ENCODE results near the gene GALE. TPM values are rescaled to one million over a fixed set of nuclear protein-coding genes. Genes with fewer than 3 reads are reported as not detected.

GALE gene
- total RNA-seq, 1 donor from 2014 or later = 24.9 TPM

DNA sequence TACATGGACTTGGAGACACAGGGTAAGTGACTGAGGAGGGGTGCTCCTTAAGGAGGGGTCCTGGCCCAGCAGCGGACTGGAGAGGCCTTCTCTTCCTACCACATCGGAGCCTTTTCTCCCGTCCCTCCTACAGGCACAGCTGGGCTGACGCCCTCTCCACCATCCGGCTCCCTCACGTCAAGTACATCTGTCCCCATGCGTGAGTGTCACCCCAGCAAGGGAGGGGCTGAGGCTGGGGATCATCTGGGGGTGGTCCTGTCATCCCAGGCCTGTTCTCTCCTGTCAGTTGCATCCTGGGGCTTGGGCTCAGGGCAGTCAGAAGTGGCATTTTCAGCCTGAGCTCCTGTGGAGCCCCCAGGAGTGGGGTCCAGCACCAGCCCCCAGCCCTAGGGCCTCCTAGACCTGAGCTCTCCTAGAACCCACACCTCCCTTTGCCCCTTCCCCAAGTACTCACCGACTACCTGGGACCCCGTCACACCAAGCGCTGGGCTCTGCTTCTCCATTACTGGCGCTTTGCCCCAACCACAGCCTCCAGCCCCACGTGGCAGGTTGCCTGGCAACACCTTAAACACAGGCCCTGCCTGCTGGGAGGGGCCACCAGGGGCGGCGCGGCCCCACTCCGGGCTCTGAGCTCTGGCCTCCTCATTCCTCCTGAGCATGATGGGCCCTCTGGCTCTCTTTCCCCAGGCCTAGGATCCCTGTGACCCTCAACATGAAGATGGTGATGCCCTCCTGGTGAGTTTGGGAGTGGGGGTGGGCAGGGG, 7.4 kb downstream of the GALE start:
- H3K36me3 Mint-ChIP-seq (ENCODE audit: low read depth) = peaks cover 2% of the 10 kb centered on the region
- H3K4me1 Mint-ChIP-seq (ENCODE audit: low read depth) = peaks cover 37% of the 10 kb centered on the region
- DNase-seq (ENCODE audit: low spot score) = no peak
- TF ChIP-seq, protein P1, sequence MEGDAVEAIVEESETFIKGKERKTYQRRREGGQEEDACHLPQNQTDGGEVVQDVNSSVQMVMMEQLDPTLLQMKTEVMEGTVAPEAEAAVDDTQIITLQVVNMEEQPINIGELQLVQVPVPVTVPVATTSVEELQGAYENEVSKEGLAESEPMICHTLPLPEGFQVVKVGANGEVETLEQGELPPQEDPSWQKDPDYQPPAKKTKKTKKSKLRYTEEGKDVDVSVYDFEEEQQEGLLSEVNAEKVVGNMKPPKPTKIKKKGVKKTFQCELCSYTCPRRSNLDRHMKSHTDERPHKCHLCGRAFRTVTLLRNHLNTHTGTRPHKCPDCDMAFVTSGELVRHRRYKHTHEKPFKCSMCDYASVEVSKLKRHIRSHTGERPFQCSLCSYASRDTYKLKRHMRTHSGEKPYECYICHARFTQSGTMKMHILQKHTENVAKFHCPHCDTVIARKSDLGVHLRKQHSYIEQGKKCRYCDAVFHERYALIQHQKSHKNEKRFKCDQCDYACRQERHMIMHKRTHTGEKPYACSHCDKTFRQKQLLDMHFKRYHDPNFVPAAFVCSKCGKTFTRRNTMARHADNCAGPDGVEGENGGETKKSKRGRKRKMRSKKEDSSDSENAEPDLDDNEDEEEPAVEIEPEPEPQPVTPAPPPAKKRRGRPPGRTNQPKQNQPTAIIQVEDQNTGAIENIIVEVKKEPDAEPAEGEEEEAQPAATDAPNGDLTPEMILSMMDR (IDR thresholded peaks at IDR 0.05) = no peak
- H3K27me3 Mint-ChIP-seq (ENCODE audit: low read depth) = no peaks in the 10 kb centered on the region
- no peaks in the 10 kb centered on the region for H3K9me3 Mint-ChIP-seq (ENCODE audit: low read depth)
- peak overlapping the region; percentile 17 for H3K27ac Mint-ChIP-seq (ENCODE audit: unreplicated experiment)
- no peak overlapping the region for H3K4me3 Mint-ChIP-seq (ENCODE audit: unreplicated experiment)

DNA sequence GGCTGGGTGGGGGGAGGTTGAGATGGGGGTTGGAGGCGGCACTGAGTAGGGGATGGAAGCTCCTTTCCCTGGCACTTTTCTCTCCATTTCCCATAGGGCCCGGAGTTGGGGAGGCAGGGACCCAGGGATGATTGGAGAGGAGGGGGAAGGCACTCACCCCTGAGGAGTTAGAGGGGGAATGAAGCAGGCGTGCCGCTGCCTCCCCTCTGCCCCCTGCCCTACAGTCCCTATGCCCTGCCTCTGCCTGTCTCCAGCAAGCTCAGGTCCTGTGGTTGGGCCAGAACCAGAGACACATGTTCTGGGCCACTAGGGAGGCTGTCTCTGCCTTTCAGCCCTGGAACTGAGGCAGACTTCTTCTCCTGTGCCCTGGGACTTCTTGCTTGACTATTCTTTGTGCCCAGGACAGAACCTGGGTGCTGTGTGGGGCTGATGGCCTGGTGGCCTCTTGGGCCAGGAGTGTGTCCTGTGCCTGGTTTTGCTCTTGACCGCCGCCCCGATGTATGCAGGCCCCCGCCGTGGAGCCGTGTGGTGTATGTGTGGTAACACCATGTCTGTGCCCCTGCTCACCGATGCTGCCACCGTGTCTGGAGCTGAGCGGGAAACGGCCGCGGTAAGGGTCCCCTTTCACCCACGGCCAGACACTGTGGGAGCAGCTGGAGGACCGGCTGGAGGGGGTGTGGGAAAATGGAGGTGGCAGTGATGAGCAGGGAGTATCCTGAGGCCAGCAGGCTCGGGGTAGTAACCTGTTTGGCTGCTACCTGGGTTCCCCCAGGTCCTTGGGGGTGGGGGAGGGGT, 8.2 kb downstream of the GALE start:
- Mint-ChIP-seq H3K36me3 (ENCODE audit: low read depth) (peaks cover 7% of the 10 kb centered on the region), H3K27me3 (ENCODE audit: low read depth) (no peaks in the 10 kb centered on the region), H3K4me1 (ENCODE audit: low read depth) (peaks cover 37% of the 10 kb centered on the region), H3K9me3 (ENCODE audit: low read depth) (no peaks in the 10 kb centered on the region), H3K27ac (ENCODE audit: unreplicated experiment) (peak overlapping the region; percentile 97), H3K4me3 (ENCODE audit: unreplicated experiment) (peak overlapping the region; percentile 99)
- TF ChIP-seq, protein P1 (IDR thresholded peaks at IDR 0.05) = no peak
- no peak for DNase-seq (ENCODE audit: low spot score)

DNA sequence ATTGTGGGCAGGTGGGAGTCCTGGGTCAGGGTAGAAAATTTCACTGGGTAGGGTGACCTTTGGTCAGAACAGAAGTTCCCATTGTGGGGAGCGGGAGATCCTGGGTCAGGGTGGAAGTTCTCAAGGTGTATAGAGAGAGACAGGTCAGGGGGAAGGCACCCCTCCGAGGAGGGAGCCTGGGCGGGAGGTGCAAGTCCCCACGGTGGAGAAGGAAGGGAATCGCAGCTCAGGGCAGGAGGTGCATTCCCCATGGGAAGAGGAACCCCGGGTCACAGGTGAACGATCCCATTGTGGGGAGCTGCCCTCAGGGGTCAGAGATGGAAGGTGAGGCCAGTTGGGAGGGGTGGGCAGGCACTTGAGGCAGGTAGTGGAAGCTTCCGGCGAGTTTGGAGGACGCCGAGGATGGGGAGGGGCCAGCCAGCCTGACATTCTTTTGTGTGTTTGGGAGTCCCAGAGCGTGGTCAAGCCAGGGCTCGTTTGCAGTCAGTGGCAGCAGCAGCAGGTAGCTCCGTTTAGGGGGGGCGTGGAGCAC, 9.0 kb downstream of the GALE start:
- TF ChIP-seq, protein P1 (IDR thresholded peaks at IDR 0.05) = no peak
- H3K27me3 Mint-ChIP-seq (ENCODE audit: low read depth) = no peaks in the 10 kb centered on the region
- H3K9me3 Mint-ChIP-seq (ENCODE audit: low read depth) = no peaks in the 10 kb centered on the region
- DNase-seq (ENCODE audit: low spot score) = no peak
- peak overlapping the region; percentile 99 for H3K4me3 Mint-ChIP-seq (ENCODE audit: unreplicated experiment)
- H3K36me3 Mint-ChIP-seq (ENCODE audit: low read depth) = peaks cover 13% of the 10 kb centered on the region
- H3K27ac Mint-ChIP-seq (ENCODE audit: unreplicated experiment) = peak overlapping the region; percentile 97
- peaks cover 37% of the 10 kb centered on the region for H3K4me1 Mint-ChIP-seq (ENCODE audit: low read depth)

DNA sequence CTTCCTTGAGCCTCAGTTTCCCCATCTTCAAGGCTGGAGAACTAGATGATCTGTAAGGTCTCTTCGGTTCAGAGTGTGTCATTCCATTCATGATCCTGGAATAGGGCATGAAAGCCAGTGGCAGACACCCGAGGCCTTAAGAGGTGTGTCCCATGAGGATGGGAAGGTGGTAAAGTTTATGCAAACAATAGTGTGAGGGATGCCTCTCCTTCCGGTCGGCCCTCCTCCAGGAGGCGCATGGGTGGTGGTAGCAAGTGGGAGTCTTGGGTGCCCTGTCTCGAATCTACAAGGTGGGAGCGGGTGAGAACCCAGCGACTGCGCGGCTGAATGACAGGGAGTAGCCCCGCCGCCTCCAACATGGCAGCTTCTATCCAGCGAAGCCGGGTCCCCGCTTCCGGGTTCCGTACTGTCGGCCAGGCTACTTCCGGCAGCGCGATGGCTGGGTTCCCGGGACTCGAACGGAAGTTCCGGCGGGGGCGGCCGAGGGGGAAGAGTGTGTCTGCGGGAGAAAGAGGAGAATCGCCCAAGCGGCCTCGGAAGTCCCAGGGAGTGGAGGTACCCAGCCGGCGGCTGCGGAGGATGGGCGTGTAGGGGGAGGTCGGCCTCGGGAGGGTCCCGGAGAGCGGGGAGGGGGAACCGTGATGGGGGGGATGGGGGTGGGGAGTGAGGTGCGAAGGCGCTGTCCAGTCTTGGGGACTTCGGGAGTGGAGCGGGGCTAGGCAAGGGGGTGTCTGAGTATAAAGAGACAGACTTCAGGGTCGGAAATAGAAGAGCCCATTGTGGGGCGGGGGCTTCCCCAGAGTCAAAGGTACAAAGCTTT, 9.6 kb downstream of the GALE start, which contains the start of gene LYPLA2:
TSS of gene LYPLA2 (plus strand) at position 450 of the 820 bp plus-strand sequence. CDS start 1,538 bp downstream, outside the sequence.
- Mint-ChIP-seq H3K27me3 (ENCODE audit: low read depth) (no peaks in the 10 kb centered on the region), H3K27ac (ENCODE audit: unreplicated experiment) (peak within 1 kb of the TSS; percentile 97), H3K36me3 (ENCODE audit: low read depth) (peaks cover 17% of the 10 kb centered on the region), H3K9me3 (ENCODE audit: low read depth) (no peaks in the 10 kb centered on the region), H3K4me1 (ENCODE audit: low read depth) (peaks cover 37% of the 10 kb centered on the region), H3K4me3 (ENCODE audit: unreplicated experiment) (peak within 1 kb of the TSS; percentile 99)
- peak; percentile 98 for DNase-seq (ENCODE audit: low spot score)
- TF ChIP-seq, protein P1 (IDR thresholded peaks at IDR 0.05) = no peak

Data from chondrocyte (in vitro differentiated cells).